Stimulated activated naive CD8-positive, alpha-beta T cell treated with anti-CD3 and anti-CD28 coated beads, Interleukin-15, Interleukin-2, amounts not matched to agents 100 U/mL and 50 U/mL, for 24 hours (primary cell): Measurements from ENCODE around the gene ERFL.
A peak's percentile ranks its signal among the peaks of the same experiment; 100 is the strongest.
"Not testable (repeated sequence)": the region's sequence is repeated elsewhere in the genome, so short reads cannot be mapped to it uniquely, and the experiment has no call there.

ENCODE experiments used
- ATAC-seq: fragments of 150-1000 bp; cut with Tn5 transposase; one replicate; pipeline ENCODE4 v1.10.0; 2021
- DNase-seq: peaks from one replicate; pipeline ENCODE4 v3.0.0; 2021

Gene ERFL

DNA sequence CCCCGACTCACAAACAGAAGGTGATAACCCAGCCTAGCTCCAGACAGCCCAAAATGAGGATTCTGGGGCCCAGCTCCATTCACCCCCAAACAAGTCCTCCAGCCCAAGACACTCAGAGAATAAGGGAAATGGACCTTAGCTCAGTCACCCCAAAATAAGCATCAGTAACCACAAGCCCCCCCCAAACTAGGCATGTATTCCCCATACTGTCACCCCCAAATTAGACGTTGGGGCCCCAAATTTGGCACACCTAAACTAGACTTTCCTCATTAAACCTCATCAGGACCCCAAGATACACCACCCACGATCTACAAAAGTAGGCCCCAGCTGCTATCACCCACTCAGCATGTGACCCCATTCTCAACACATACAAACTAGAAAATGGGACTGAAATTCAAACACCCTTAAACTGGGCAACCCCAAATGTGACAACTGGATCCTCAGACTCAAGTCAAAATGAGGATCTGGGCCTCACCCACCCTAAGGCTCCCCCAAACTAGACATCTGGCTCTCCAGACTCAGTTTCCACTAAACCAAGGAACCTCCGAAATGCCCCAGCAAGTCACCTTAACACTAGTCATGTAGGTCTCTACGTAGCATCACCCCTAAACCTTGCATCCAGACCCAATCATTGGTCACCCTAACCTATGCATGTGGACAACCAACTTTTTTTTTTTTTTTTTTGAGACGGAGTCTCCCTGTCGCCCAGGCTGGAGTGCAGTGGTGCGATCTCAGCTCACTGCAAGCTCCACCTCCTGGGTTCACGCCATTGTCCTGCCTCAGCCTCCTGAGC, 13.4 kb upstream of the ERFL start:
- DNase-seq (no peak), ATAC-seq (no peak)

DNA sequence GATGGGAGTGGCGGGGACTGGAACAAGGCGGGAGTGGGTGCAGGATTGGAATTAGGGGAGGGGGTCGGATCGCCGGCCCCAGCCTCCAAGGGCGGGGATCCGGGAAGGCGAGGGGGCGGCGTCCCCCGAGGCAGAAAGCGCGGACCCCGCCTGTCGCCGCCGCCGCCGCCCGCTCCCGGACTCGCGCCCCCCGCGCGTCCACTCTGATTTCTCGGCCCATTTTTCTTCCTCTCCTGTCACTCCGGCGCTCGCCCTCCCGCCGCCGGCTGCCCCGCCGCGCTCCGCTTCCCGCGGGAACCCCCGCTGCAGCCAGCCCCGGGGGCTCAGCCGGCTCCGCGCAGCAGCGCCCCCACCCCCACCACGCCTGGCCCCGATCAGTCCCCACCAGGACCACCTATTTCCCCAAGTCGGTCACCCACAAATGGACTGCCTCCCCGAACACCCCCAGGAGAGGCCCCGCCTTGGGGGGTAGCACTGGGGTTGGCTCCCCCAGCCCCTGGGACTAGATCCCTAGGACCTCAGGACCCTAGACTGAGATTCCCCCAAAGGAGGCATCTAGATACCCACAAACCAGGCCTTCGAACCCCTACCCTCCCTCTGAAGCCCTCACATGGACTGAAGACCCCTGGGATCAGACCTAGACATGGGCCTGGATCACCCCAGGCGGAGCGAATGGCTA, 12.6 kb upstream of the ERFL start:
- no peak for ATAC-seq

DNA sequence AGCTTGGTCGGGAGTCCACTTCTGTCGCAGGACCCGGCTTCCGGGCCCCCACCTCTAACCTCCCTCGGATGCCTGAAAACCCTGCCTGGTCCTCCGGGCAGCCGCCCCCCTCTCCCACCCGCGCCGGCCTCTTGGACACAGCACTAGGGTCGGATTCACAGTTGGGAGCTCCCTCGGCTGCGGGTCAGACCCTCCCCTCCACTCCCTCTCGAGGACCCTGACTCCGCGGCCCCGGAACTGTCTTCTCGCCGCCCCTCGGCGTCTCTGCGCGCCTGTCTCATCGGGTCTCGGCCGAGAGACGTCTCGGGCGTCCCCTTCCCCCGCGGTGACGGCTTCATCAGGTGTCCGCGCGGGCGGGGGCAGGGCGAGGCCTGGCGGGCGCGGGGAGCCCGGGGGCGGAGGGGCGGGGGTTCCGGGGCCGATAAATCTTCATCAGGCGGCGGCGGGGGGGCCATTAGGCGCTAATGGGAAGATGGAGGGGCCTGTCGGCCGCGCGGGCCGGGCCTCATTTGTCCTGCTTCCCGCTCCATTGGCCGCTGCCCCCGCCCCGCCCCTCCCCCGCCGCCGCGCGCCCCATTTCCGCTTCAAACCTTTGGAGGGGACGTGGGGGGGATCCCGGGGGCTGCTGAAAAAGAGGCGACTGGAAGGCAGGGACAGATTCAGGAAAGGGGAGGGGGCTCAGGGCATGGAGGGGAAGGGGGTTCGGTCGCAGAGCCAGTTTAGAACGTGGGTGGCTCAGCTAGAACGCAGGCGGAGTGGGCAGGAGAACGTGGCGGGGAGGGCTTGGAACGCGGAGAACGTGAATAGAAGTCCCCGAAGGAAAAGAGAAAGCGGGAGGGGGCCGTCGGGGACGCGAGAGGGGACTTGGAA, 11.8 kb upstream of the ERFL start:
- peak; percentile 67 for DNase-seq
- ATAC-seq, result no peak

More for the DNA sequence above, 12.6 kb upstream of the ERFL start:
- no peak for DNase-seq

DNA sequence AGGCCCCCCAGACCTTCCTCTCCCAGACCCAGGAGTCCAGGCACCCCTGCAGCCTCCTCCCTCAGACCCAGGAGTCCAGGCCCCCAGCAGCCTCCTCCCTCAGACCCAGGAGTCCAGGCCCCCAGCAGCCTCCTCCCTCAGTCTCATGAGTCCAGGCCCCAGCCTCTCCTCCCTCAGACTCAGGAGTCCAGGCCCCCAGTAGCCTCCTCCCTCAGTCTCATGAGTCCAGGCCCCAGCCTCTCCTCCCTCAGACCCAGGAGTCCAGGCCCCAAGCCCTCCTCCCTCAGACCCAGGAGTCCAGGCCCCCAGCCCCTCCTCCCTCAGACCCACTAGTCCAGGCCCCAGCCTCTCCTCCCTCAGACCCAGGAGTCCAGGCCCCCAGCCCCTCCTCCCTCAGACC, 11.0 kb upstream of the ERFL start:
- not testable (repeated sequence) for ATAC-seq, DNase-seq

DNA sequence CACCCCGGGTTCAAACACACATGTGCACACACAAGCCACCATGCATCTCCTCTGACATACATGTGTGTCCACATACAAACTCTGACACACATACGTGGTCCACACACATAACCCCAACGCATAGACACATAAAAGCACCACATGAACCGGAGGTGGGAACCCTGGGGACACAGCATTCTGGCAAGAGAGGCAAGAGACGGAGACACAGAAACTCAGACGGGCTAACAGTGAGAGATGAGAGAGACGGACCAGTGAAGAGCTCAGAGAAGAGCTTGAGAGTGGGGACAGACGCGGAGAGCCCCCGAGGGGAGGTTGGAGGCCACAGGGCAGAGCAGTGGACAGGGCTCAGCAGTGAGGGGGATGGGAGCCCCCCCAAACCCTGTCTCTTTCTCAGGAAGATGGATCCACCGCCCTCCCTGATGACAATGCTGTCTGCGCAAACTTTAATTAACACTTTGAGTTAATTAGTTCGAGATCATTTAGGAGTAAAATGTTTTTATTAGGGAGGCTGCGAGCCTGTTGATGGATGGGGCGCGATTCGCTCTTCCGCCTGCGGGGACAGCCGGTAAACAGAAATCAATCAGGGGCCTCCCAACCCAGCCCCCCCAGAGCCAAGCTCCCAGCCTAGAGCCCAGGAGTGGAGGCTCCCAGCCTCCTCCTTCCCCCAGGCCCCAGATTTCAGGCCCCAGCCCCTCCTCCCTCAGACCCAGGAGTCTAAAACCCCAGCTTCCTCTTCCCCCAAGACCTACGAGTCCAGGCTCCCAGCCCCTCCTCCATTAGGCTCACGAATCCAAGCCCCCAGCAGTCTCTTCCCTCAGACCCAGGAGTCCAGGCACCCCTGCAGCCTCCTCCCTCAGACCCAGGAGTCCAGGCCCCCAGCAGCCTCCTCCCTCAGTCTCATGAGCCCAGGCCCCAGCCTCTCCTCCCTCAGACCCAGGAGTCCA, 9.5 kb upstream of the ERFL start:
- DNase-seq, result no peak
- no peak for ATAC-seq

DNA sequence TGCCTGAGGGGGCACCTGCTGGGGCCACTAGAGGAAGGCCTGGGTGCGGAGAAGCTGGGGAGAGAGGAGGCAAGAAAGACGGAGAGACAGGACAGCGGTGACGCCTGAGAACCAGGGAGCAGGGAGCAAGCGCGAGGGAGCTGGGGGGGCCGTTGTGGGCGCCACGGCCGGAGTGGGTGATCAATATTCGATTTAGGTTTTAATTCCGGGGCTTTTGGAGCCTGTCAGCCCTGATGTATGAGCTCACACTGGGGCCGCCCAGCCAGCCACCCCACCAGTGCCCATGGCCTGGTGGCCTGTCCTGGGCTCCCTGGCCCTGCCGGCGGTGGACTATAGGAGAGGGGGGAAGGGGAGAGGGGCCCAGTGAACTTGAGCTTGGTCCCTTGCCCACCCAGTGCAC, 8.7 kb upstream of the ERFL start:
- DNase-seq, result no peak
- ATAC-seq, result no peak

DNA sequence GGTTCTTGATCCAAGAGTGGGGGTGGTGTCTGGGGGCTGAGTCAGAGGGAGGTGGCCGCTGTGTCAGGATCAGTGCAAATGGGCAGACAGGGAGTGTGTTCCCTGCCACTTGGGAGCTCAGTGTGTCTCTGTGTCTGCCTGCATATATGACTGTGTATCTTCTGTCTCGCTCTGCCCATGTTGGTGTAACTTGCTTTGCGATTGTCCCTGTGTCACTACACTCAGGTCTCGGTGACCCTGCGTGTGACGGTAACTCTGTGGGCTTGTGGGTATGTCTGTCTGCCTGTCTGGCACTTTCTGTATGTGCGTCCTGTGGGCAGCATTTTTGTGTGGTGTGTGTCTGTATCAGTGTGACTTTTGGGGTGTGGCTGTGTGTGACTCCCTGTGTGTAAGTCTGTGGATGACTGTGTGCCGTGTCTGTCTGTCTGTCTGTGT, 8.2 kb upstream of the ERFL start:
- DNase-seq, result peak; percentile 45
- ATAC-seq, result peak; percentile 50

DNA sequence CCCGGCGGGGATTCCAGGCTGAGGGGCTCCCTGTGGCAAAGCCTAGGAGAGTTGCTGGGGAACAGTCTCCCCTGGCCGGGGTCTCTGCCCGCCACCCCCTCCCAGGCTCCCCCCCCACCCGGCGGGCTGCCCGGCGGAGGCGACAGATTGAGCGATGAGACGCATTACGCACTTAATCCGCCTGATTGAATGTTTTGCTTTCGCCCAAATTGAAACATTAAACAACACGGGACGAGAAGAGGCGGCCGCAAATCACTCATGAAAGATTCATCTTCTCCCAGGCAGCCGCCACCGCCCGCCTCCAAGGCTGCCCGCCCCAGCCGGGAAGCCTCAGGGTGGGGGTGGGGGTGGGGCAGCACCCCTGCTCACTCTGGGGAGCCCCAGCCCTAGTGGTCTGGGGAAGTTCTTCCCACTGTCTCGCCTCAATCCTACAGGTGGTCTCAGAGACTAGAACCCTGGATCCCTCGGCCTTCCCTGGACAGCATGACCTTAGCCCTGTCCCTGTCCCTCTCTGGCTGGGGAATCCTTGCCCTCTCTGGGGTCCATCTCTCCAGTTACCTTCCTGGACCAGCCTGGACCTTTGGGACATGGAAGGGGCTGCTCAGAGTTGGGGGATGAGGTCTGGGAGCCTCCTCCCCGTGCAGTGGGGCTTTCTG, 7.6 kb upstream of the ERFL start:
- DNase-seq, result peak; percentile 47
- no peak for ATAC-seq

DNA sequence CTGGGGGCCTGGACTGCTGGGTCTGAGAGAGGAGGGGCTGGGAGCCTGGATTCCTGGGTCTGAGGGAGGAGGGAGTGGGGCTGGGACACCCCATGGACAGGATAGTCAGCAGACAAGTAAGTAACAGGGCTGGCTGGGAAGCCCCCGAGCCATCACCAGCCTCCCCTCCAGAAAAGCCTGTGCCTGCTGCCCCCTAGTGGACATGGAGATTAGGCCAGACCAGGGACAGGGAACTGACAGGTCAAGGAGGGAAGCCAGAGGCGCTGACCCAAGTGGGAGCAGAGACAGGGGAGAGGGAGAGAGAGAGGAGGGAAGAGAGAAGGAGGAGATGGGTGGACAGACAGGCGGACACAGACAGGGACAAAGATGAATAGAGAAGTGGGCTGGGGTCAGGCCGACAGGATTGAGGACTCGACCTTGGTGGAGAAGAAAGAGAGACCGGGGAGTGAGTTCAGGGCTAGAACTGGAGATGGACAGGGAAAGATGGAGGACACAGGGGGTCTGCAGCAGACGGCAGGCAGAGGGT, 6.7 kb upstream of the ERFL start:
- DNase-seq (peak; percentile 91), ATAC-seq (peak; percentile 68)

DNA sequence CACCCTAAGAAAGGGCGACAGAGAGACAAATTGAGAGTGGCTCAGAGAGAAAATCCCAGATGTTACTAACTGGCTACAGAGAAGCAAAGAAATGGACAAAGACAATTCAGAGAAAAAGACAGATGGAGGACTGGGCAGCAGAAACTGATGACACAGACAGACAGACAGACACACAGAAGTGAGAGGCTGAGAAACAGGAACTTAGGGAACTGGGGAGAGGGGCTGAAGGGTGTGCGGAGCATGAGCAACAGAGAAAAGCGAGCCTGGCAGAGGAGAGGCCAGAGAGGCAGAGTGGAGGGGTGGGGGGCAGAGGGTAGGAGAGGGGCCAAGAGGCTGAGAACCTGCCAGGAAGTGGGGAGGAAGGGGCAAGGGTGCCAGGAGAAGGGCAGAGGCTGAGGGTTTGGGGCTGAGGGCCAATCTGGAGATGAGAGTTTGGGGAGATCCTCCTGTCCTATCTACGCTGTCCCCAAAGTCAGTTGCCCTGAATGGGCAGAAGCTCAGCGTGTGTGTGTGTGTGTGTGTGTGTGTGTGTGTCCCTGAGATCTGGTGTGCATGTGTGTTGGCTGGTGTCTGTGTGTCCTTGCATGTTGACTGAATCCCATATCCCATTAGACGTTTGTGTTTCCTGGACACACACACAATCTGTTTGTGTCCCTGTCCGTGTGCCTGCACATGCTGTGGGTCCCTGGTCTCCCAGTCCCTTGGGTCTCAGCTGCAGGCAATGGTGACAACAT, 5.6 kb upstream of the ERFL start:
- DNase-seq (no peak), ATAC-seq (no peak)

DNA sequence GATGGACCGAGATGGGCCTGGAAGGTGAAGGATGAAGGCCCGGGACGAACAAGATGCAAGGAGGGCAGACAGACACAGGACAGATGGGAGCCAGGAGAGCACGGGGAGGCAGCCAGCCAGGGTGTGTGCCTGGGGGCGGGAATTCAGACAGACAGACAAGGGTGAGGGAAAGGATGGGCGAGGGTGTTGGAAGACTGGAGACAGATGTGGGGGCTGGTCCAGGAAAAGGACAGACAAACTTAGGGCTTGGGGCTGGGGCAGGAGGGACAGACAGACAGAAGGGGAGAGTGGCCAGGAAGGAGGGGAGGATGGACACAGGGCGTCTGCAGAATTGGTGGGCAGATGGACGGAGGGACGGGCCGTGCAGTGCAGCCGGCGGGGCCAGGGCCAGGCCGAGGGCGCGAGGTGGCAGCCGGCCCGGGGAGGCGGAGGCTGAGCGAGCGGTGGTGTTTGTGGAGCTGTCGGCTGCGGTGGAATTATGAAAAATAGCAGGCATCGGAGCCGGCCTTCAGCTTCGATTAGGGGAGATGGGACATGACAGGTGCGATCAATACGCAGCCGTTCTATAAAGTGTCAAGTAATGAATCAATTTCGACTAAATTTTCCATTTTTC, 4.6 kb upstream of the ERFL start:
- DNase-seq (no peak), ATAC-seq (no peak)

DNA sequence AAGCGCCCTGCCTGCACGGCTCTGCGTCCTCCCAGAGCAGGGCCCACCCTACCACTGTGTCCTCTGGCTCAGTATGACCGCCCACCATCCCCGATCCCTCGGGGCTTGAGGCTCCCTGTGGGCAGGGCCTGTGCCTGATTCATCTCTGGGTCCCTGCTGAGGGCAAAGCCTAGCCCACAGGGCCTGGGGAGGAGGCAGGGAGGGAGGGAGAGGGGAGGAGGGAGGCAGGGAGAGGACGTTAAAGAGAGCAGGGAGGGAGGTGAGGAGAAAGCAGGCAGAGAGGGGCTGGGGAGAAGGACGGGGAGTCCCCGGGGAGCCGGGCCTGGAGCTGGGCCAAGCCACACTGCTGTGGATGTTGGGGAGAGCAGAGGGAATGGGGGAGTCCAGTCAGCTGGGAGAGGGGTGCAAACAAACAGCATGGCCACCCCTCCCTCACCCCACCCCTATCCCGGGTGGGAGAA, 4.0 kb upstream of the ERFL start:
- ATAC-seq (no peak), DNase-seq (no peak)

DNA sequence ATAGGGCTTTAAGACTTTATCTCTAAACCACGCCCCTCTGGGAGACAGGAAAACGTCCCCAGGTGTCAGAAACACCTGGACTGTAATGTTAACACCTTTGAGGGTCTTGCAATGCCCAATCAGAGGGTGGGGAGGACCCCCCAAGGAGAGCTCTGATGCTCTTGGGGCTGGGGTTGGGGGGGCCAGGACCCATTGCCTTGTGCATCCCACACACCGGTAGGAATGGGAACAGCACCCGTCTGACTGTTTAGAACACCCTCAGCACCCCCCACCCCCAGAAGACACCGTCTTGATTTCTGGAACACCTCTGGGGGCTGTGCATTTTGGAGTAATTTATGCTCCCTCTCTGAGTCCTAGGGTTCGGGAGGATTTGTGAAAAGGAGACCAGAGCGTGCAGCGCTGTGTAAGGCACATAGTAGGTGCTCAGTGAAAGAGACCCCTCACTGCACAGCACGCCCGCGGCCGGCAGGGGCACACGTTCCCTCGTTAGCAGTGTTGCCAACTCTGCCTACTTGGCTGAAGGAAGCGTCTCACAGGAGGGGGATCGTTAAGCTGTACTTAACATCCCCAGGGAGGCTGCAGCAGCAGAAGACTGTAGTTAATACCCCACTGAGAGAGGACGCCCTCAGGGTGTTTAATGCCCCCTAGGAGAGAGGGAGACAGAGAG, 2.8 kb upstream of the ERFL start:
- ATAC-seq, result no peak
- no peak for DNase-seq

DNA sequence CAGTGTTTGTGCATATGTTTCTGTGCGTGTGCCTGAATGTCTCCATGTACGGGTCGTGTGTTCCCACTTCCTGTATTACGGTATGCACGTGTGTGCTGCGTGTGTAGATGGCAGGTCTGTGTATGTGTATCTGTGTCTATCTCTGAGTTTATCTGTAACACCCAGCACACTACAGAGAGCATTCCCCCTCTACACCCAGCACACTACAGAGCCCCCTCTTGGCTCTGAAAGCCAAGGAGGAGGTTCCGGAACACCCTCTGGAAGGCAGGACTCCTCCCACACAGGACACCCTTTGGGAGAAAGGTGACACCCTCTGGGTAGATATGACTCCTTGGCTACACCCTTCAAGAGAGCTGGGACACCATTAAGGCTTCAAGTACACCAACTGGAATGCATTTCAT, 2.1 kb upstream of the ERFL start:
- no peak for DNase-seq

DNA sequence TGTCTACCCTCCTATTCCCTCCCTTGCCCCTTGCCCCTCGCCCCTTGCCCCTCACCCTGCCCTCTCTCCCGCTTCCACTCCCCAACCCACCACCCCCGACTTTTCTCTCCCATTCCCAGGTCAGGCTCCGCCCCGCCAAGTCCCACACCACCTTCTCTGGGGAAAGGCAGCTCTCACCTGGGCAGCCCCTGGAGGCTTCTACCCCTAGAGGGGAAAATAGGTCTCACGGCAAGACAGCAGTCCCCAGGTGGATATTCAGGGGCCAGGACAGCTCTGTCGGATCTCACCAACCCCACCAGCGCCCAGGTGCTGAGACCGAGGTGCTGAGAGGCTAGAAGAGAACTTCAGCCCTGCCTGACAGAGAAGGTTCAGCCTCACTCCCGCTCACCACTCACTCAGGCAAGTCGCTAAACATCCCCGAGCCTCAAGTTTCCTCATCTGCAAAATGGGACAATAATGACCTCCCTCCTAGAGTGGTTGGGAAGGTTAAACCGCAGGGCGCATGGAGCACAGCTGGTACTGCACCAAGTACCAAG, 1.4 kb upstream of the ERFL start:
- DNase-seq, result no peak
- ATAC-seq, result no peak

More for the DNA sequence above, 2.1 kb upstream of the ERFL start:
- no peak for ATAC-seq

DNA sequence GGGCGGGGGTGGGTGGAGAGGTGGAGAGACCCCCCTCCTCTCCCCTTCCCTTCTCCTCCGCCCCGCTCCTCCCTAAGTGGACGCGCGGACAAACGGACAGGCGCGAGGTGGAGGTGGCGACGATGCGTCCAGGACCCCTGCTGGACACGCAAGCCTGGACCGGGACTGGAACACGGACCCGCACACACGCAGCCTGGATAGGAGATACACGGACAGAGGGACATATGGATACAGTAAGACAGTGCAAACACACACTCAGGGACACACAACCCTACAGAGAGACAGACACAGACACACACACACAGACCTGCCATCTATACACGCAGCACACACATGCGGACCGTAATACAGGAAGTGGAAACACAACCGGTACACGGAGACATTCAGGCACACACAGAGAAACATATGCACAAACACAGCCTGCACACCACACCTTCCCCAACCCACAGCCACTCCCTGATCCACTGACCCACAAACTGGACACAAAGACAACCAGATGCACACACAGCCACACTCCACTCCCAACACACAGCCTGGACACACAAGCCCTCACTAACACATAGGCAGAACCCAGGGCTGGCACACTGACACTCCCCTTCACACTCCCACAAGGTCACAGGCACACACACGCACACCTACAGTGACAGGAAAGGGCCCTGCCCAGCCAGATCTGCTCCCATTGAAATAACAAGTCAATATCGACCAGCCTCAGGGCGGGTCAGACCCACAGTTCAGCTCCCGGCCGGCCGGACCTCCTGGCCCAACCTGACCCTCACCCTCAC, 696 bp upstream of the ERFL start:
- ATAC-seq (peak; percentile 44), DNase-seq (no peak)

DNA sequence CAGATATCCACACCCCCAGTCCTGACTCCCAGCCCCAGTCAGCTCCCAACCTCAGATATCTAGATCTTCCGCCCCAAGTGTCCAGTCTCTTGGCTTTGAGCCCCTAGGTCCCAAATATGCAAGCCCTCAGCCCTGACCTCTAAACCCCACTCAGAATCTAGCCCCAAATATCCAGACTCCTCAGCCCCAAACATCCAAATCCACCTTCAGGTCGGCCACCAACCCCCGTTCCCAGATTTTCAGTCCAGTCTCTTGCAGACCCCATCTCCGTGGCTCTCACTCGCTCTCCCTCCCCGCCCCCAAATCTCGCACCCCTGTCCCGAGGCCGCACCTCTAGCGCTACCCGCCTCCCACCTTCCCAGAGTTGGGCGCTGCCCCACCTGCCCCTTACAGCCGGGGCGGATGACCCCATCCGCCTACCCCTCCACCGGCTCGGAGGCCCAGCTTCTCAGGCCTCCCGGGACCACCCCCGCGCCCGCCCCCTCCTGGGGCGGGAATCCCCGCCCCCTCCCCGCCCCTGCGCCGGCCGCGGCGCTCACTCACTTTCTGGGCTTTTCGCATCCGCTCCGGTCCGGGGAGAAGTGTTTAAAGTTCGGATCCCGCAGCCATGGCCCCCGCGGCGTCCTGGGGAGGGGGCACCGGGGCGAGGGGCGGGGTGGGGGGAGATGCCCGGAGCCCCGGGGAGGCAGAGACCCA, 604 bp downstream of the ERFL start:
- DNase-seq (no peak), ATAC-seq (peak; percentile 10)
